GM19395 (cell line): ENCODE measurements around the gene DISC1.
A peak's percentile ranks its signal among the peaks of the same experiment; 100 is the strongest.

Source experiments
- ATAC-seq: cut with Tn5 transposase; IDR thresholded peaks from one replicate; pipeline ENCODE4 v1.9.1; 2021; ENCODE audit warnings: mild to moderate bottlenecking, moderate library complexity; ENCODE audit not compliant: unreplicated experiment

DISC1 gene

GRCh38 chr1:231842441-231842840 is 215.9 kb downstream of the DISC1 start:
- ATAC-seq: no peak

GRCh38 chr1:231844986-231845502 is 218.5 kb downstream of the DISC1 start:
- ATAC-seq: peak; percentile 62

- ATAC-seq: no peak
Measured at GRCh38 chr1:231847612-231848397, 221.2 kb downstream of the DISC1 start.

- no peak for ATAC-seq
Measured at GRCh38 chr1:231849981-231850380, 223.4 kb downstream of the DISC1 start.

GRCh38 chr1:231850786-231851185 is 224.2 kb downstream of the DISC1 start:
- ATAC-seq: no peak

- ATAC-seq: no peak
Measured at GRCh38 chr1:231853588-231854207, 227.1 kb downstream of the DISC1 start.

- no peak for ATAC-seq
Measured at GRCh38 chr1:231855361-231855760, 228.8 kb downstream of the DISC1 start.

- ATAC-seq: no peak
Measured at GRCh38 chr1:231855926-231856325, 229.3 kb downstream of the DISC1 start.

- ATAC-seq: no peak
Measured at GRCh38 chr1:231856426-231856825, 229.8 kb downstream of the DISC1 start.

- ATAC-seq: no peak
Measured at GRCh38 chr1:231856894-231857293, 230.3 kb downstream of the DISC1 start.

GRCh38 chr1:231857609-231858135 is 231.1 kb downstream of the DISC1 start:
- ATAC-seq: no peak

- no peak for ATAC-seq
Measured at GRCh38 chr1:231860221-231861088, 233.9 kb downstream of the DISC1 start.

GRCh38 chr1:231861541-231862481 is 235.2 kb downstream of the DISC1 start:
- no peak for ATAC-seq

- ATAC-seq: no peak
Measured at GRCh38 chr1:231862611-231863010, 236.0 kb downstream of the DISC1 start.

GRCh38 chr1:231865331-231865730 is 238.7 kb downstream of the DISC1 start:
- no peak for ATAC-seq

- ATAC-seq: no peak
Measured at GRCh38 chr1:231866392-231867331, 240.1 kb downstream of the DISC1 start.

GRCh38 chr1:231867607-231868006 is 241.0 kb downstream of the DISC1 start:
- ATAC-seq: no peak

GRCh38 chr1:231869364-231869763 is 242.8 kb downstream of the DISC1 start:
- no peak for ATAC-seq

- ATAC-seq: no peak
Measured at GRCh38 chr1:231871471-231871870, 244.9 kb downstream of the DISC1 start.
